Mammary epithelial cell (primary cell): Measurements from ENCODE around the gene NDUFC2.

Experiments used
- EZH2 ChIP-seq: IDR thresholded peaks from 2 replicates; pipeline ENCODE4 v1.6.1; 2012; ENCODE audit warnings: low read length, inconsistent platforms, borderline replicate concordance
- TF ChIP-seq, protein P1 (sequence below), 2 donors: IDR thresholded peaks in 1 of 2; conservative IDR thresholded peaks in 1 of 2; 2 replicates each; pipeline ENCODE4 v1.5.1; 2011 to 2012; ENCODE audit warnings: inconsistent platforms in 2 of 2, low read length in 2 of 2, mild to moderate bottlenecking in 2 of 2, control low read depth in 1 of 2, low read depth in 1 of 2; ENCODE audit not compliant: insufficient read depth in 1 of 2; ENCODE audit errors: extremely low read depth in 1 of 2

- TF ChIP-seq, protein P1, sequence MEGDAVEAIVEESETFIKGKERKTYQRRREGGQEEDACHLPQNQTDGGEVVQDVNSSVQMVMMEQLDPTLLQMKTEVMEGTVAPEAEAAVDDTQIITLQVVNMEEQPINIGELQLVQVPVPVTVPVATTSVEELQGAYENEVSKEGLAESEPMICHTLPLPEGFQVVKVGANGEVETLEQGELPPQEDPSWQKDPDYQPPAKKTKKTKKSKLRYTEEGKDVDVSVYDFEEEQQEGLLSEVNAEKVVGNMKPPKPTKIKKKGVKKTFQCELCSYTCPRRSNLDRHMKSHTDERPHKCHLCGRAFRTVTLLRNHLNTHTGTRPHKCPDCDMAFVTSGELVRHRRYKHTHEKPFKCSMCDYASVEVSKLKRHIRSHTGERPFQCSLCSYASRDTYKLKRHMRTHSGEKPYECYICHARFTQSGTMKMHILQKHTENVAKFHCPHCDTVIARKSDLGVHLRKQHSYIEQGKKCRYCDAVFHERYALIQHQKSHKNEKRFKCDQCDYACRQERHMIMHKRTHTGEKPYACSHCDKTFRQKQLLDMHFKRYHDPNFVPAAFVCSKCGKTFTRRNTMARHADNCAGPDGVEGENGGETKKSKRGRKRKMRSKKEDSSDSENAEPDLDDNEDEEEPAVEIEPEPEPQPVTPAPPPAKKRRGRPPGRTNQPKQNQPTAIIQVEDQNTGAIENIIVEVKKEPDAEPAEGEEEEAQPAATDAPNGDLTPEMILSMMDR (conservative IDR thresholded peaks at IDR 0.05 in 1 of 2, IDR thresholded peaks at IDR 0.05 in 1 of 2; ENCODE audit: extremely low read depth in 1 of 2, insufficient read depth in 1 of 2, low read depth in 1 of 2, low read length in 2 of 2), result no peak
- TF ChIP-seq EZH2, result no peak
These were observed 589 bp upstream of the NDUFC2 start for GRCh38 chr11:78080084-78080817.
